ACC112 (cell line): ENCODE measurements around the gene TIMM17B.

Experiments used
- H2AFZ ChIP-seq: fragments of 200-600 bp; sonication (generic); one replicate; pipeline ENCODE4 v1.6.0; 2017; ENCODE audit warnings: antibody characterized with exemption, low read length; ENCODE audit not compliant: unreplicated experiment
- H3K27ac ChIP-seq: fragments of 200-600 bp; sonication (generic); 2 replicates; pipeline ENCODE4 v1.5.1; 2014; ENCODE audit warnings: low read depth, mild to moderate bottlenecking, antibody characterized with exemption, low read length, moderate library complexity
- H3K27me3 ChIP-seq: fragments of 200-600 bp; sonication (generic); 2 replicates; pipeline ENCODE4 v1.6.1; 2014; ENCODE audit warnings: mild to moderate bottlenecking, antibody characterized with exemption, low read length, moderate library complexity, mixed read lengths; ENCODE audit not compliant: insufficient read depth
- H3K36me3 ChIP-seq: fragments of 200-600 bp; sonication (generic); 2 replicates; pipeline ENCODE4 v1.6.1; 2016; ENCODE audit warnings: mild to moderate bottlenecking, antibody characterized with exemption, low read length, moderate library complexity, mixed read lengths; ENCODE audit not compliant: insufficient read depth
- H3K4me1 ChIP-seq: fragments of 200-600 bp; sonication (generic); one replicate; pipeline ENCODE4 v1.6.1; 2016; ENCODE audit warnings: low read length, mixed read lengths; ENCODE audit not compliant: insufficient read depth, unreplicated experiment, control insufficient read depth
- H3K4me3 ChIP-seq: fragments of 200-600 bp; sonication (generic); 2 replicates; pipeline ENCODE4 v1.5.1; 2014; ENCODE audit warnings: mild to moderate bottlenecking, low read depth, low read length
- H3K79me2 ChIP-seq: fragments of 200-600 bp; sonication (generic); one replicate; pipeline ENCODE4 v1.6.0; 2016; ENCODE audit warnings: low read length; ENCODE audit not compliant: control insufficient read depth, unreplicated experiment, insufficient read depth

Gene TIMM17B

GRCh38 chrX:48904626-48905025, 7.1 kb upstream of the TIMM17B start:
- Histone ChIP-seq H3K27ac (no peak overlapping the region), H3K79me2 (peaks cover 18% of the 10 kb centered on the region), H3K4me1 (no peaks in the 10 kb centered on the region), H3K27me3 (no peaks in the 10 kb centered on the region), H2AFZ (no peak overlapping the region), H3K36me3 (no peaks in the 10 kb centered on the region), H3K4me3 (no peak overlapping the region)

DNA sequence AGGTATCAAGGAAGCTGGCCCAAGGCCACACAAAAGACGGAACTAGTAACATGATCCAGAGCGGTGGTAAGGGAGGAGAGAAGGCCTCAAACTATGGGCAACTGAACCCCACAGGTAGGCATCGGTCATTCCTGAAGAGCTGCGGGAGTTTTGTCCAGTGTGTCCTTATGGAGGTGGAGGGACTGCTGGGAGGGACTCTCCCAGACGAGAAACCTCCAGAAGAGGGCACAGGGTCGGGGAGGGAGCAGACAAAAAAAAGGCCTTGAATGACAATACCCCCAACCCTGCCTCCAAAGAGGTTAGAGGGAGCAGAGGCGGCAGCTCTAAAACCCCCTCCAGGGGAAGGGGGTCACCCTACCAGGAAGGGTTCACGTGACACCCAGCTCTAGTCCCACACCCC, 6.6 kb upstream of the TIMM17B start:
- Histone ChIP-seq H3K36me3 (no peaks in the 10 kb centered on the region), H3K4me1 (no peaks in the 10 kb centered on the region), H3K27ac (no peak overlapping the region), H3K79me2 (peaks cover 18% of the 10 kb centered on the region), H3K27me3 (no peaks in the 10 kb centered on the region), H2AFZ (no peak overlapping the region), H3K4me3 (no peak overlapping the region)

GRCh38 chrX:48903290-48903689, 5.7 kb upstream of the TIMM17B start:
- H3K4me1 ChIP-seq, result no peaks in the 10 kb centered on the region
- no peak overlapping the region for H2AFZ ChIP-seq
- H3K4me3 ChIP-seq, result no peak overlapping the region
- H3K27me3 ChIP-seq, result no peaks in the 10 kb centered on the region
- H3K79me2 ChIP-seq, result peaks cover 16% of the 10 kb centered on the region
- H3K27ac ChIP-seq, result no peak overlapping the region
- no peaks in the 10 kb centered on the region for H3K36me3 ChIP-seq

- Histone ChIP-seq H3K4me3 (no peak overlapping the region), H3K79me2 (peaks cover 16% of the 10 kb centered on the region), H2AFZ (no peak overlapping the region), H3K27me3 (no peaks in the 10 kb centered on the region), H3K36me3 (no peaks in the 10 kb centered on the region), H3K27ac (no peak overlapping the region), H3K4me1 (no peaks in the 10 kb centered on the region)
Measured at GRCh38 chrX:48902776-48903175, 5.2 kb upstream of the TIMM17B start.

- Histone ChIP-seq H3K27me3 (no peaks in the 10 kb centered on the region), H3K4me3 (no peak overlapping the region), H3K79me2 (peaks cover 16% of the 10 kb centered on the region), H3K27ac (no peak overlapping the region), H2AFZ (no peak overlapping the region), H3K36me3 (no peaks in the 10 kb centered on the region), H3K4me1 (no peaks in the 10 kb centered on the region)
Measured at GRCh38 chrX:48902135-48902534, 4.6 kb upstream of the TIMM17B start.

DNA sequence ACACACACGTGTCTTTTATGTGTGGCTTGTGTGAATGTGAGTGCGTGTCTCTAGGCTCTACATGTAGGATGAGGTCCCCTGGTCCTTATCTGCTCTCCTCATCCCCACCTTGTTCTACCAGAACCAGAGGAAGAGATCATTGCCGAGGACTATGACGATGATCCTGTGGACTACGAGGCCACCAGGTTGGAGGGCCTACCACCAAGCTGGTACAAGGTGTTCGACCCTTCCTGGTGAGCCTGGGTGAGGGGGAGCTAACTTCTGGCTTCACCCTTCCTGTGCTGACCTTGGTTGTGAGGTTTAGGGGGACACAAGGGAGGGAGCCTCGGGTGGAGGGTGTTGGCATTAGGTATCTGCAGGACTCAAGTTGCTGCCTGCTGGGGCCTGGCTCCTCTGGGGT, 3.5 kb upstream of the TIMM17B start:
- H3K4me3 ChIP-seq, result no peak overlapping the region
- no peaks in the 10 kb centered on the region for H3K27me3 ChIP-seq
- H3K27ac ChIP-seq, result no peak overlapping the region
- H3K36me3 ChIP-seq, result no peaks in the 10 kb centered on the region
- peaks cover 25% of the 10 kb centered on the region for H3K79me2 ChIP-seq
- no peak overlapping the region for H2AFZ ChIP-seq
- peaks cover 3% of the 10 kb centered on the region for H3K4me1 ChIP-seq

DNA sequence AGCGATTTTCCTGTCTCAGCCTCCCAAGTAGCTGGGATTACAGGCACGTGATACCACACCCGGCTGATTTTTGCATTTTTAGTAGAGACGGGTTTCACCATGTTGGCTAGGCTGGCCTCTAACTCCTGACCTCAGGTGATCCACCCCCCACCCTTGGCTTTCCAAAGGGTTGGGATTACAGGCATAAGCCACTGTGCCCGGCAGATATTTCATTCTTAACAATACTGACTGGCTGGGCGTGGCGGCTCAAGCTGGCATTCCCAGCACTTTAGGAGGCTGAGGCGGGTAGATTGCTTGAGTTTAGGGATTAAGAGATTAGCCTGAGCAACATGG, 1.5 kb upstream of the TIMM17B start:
- no peak overlapping the region for H2AFZ ChIP-seq
- peaks cover 3% of the 10 kb centered on the region for H3K4me1 ChIP-seq
- no peak overlapping the region for H3K4me3 ChIP-seq
- no peaks in the 10 kb centered on the region for H3K36me3 ChIP-seq
- no peaks in the 10 kb centered on the region for H3K27me3 ChIP-seq
- peaks cover 33% of the 10 kb centered on the region for H3K79me2 ChIP-seq
- no peak overlapping the region for H3K27ac ChIP-seq

- H2AFZ ChIP-seq, result peak overlapping the region; percentile 36
- H3K79me2 ChIP-seq, result peaks cover 33% of the 10 kb centered on the region
- H3K27ac ChIP-seq, result peak overlapping the region; percentile 93
- peaks cover 3% of the 10 kb centered on the region for H3K4me1 ChIP-seq
- no peaks in the 10 kb centered on the region for H3K27me3 ChIP-seq
- H3K4me3 ChIP-seq, result peak overlapping the region; percentile 89
- no peaks in the 10 kb centered on the region for H3K36me3 ChIP-seq
Measured at GRCh38 chrX:48897157-48897624, 377 bp downstream of the TIMM17B start.

- Histone ChIP-seq H3K4me3 (peak overlapping the region; percentile 89), H3K27me3 (no peaks in the 10 kb centered on the region), H3K36me3 (no peaks in the 10 kb centered on the region), H3K79me2 (peaks cover 33% of the 10 kb centered on the region), H2AFZ (no peak overlapping the region), H3K27ac (peak overlapping the region; percentile 93), H3K4me1 (peaks cover 6% of the 10 kb centered on the region)
Measured at GRCh38 chrX:48896611-48897011, 957 bp downstream of the TIMM17B start.

DNA sequence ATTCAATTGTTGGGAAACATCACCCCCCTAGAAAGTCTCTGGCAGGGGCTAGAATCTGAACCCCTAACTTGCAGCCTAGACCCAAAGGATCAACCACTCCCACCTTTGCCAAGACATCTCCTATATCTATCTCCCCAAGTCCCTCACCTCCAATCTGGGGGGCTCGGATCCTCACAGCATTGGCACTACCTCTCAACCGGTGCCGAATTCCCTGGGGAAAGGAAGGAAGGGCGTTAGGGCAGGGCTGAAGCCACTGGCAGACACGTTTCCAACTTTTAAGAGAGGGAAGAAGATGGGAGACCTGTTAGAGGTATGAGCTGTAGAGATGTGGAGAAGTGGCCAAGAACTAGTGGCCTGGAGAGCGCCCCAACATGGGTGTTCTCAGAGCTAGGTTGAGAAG, 2.7 kb downstream of the TIMM17B start:
- H3K79me2 ChIP-seq, result peaks cover 26% of the 10 kb centered on the region
- no peak overlapping the region for H3K27ac ChIP-seq
- H3K36me3 ChIP-seq, result no peaks in the 10 kb centered on the region
- no peak overlapping the region for H2AFZ ChIP-seq
- H3K4me3 ChIP-seq, result no peak overlapping the region
- peaks cover 6% of the 10 kb centered on the region for H3K4me1 ChIP-seq
- no peaks in the 10 kb centered on the region for H3K27me3 ChIP-seq

DNA sequence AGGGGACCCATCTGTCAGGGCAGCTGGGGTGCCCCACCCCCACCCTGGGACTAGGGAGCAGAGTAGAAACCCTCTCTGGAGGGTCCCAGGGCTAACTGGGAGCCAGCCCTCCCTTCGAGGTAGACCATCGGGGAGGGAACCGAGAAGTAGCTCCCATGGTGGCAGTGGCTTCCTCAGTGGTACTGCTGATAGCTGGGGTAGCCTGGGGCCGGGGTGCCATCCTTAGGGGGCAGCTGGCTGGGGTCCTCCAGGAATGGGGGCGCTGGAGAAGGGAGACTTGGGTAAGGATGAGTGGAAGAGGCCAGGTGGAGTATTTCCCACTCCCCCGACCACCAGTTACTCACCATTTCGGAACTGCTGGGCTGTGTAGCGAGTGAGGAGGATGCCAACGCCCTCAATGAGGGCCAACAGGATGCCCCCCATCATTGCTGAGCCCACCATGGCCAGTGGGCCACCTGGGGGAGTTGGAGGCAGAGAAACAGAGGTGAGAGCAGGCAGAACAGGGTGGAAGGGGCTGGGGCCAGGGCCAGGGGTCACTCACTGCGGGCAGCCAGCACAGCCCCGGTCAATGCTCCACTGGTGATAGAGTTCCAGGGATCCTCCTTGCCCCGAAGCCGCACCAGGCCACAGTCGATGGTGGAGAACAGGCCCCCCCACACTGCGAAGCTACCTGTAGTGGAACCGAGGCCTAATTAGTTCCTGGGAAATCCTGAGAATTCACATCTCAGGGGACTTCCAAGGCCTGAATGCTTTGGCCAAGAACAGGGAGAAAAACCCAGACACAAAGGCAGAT, 3.8 kb downstream of the TIMM17B start:
- Histone ChIP-seq H3K27ac (no peak overlapping the region), H3K79me2 (peaks cover 17% of the 10 kb centered on the region), H3K4me1 (peaks cover 6% of the 10 kb centered on the region), H3K4me3 (no peak overlapping the region), H2AFZ (no peak overlapping the region), H3K27me3 (no peaks in the 10 kb centered on the region), H3K36me3 (no peaks in the 10 kb centered on the region)
